T1000 (cell line): ENCODE results near the gene CYP46A1.

ENCODE experiments used
- DNase-seq: peaks from one replicate; lab custom pipeline; 2025; ENCODE audit warnings: mixed read lengths; lab: John Stamatoyannopoulos, UW

The CYP46A1 gene

DNA sequence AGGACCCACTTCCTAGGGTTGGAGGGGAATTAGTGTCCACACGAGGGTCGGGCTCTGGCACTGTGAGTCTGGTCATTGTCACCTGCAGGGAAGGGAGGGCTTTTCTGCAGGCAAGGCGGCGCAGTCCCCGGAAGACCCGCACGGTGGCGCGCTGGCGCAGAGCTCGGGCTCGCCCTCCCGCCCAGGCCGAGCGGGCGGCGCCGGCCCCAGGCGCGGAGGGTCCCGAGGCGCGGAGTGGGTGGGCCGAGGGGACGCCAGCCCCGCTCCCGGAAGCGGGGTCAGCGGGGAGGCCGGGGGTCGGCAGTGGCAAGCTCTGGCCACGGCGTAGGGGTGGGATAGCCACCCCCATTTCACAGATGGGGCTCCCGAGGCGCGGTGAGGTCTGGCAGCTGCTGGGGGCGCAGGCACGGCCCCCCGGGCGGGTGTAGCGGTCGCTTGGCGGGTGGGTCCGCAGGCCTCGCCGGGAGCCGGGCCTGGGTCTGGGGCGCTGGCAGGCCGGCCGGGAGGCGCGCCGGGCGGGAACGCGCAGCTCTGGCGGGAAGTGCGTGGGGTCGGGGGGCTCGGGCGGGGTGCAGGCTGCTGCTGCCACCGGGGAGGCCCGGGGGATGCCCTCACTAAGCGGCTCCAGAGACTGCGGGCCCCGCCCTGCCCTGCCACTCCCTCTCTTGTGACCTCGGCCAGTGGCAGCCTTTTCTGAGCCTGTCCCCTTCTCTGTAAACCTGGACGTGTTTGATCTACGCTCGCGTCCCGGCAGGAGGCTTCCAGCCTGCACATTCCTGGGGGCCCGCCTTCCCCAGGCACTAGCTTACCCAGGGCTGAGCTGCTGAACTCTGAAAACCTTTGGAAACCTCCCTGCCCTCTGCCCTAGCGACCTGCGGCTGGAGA is 46.1 kb downstream of the CYP46A1 start:
- no peak for DNase-seq

- no peak for DNase-seq
Measured at GRCh38 chr14:99730876-99731546, 46.9 kb downstream of the CYP46A1 start.

GRCh38 chr14:99731547-99732435 is 47.7 kb downstream of the CYP46A1 start:
- no peak for DNase-seq

DNA sequence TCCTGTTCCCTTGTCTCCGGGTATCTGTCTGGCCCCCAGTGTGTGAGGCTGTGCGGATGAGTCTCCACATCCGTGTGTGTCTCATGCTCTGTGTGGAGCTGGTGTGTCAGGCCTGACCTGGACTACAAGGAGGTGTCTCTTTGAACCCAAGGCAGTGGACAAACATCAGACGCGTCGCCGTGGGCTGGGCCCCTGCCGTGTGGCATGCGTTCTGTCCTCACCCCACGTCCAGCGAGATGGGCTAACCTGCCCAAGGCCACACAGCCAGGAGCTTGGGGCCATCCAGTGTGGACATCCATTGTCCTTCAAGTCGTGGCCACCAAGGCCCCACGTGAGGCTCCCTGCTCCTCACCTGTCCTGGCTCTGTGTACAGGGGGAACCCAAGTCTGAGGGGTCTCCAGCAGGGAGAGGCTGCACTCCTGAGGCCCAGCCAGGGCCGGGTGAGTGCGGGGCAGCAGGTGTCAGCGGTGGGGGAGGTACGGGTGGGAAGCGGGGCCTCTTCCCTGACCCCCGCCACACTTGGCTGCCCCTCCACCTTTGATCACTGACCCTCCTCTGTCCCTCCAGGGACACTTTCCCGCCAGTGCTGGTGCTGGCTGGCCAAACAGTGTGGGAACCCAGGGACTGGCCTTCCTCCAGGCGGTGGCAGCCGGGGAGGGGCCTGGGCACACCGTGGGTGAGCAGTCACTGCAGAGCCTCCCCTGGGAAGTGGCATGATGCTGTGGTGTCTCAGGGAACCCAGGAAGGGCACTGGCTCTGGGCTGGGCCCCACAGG is 48.5 kb downstream of the CYP46A1 start:
- no peak for DNase-seq

DNA sequence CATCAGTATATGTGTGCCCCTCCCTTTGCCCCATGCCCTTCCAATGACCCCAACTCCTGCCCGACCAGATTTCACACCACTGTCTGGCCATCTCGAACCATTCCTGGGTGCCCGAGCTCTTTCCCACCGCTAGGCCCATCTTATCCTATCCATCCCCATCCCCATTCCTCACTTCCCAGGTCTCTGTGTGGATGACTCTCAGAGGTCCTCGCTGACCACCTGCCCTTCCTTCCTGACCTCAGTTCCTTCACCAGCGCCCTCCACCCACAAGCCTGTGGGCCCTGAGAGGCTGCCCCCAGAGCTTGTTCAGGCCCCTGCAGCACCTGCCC is 49.1 kb downstream of the CYP46A1 start:
- no peak for DNase-seq

DNA sequence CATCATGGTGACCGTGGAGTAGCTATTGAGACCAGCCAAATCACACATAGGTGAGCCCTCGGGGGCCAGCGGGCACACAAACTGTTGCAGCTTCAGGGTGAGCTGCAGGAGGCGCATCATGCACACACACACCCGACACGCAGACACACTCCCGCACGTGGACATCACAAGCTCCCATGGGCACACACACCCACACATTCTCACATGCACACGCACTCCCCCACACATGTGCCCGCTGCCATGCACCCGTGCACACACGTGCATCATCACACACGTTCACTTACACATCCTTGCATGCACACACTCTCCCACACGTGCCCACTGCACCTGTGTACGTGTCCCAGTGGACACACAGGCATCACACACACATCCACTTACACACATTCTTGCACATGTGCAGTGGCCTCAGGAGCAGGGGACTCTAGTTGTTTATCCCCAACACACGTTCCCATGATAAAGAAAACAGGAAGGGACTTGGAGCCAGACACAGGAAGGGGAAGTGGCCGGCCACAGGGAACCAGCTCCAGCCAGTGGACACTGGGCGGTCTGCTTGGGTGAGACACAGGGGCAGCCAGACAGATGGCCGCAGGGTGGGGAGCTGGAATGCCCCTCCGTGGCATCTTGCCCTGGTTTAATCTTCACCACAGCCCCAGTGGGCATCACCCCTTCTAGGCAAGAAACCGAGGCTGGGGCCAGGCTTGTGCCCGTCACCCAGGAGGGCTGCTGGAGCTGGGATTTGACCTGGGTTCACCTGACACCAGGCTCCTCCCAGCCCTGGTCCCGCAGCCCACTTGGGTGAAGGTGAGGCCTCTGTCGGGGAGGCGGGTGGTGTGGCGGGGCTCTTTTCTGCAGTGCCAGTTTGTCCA is 49.7 kb downstream of the CYP46A1 start:
- no peak for DNase-seq

- no peak for DNase-seq
Measured at GRCh38 chr14:99734406-99735051, 50.4 kb downstream of the CYP46A1 start.

DNA sequence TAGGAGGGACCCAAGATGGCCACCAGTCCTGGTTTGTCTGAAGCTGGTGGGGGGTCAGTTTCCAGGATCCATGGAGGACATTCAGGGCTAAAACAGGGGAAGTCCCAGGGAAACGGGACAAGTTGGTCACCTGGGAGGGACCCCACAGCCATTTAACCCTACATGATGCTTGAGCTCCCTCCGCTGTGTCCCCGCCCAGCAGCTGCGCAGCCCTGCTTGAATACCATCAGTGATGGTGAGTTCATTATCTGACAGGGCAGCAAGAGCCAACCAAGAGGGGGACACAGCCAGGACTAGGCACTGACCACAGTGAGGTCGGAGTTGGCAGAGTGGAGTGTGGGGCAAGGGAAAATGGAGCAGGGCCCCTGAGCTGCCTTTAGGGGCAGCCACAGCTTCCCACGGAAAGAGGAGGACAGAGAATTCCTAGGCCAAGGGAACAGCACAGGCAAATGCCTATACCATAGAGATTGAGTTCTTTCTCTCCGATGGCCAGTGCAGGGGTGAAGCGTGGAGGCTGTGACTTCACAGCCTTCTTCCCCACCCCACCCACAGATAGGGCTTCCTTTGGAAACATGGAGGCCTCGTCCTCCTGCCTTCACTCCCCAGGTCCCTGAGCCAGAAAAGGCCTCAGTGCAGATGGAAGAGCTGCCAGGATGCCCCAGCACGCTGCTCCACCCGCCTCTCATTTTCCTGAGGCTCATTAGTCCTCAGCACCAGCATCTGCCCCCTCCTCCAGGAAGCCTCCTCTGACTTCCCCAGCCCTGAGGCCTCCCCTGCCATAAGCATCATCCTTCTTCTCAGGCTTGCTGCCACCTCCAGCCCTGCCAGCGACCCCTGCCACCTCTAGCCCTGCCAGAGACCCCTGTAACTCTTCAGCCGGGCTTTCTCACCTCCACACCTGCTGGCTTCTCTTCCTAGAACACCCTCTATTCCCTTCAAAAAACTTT is 51.4 kb downstream of the CYP46A1 start:
- no peak for DNase-seq

- no peak for DNase-seq
Measured at GRCh38 chr14:99736603-99737371, 52.7 kb downstream of the CYP46A1 start.

- peak; percentile 46 for DNase-seq
Measured at GRCh38 chr14:99737451-99737951, 53.4 kb downstream of the CYP46A1 start.

GRCh38 chr14:99737956-99738667 is 54.0 kb downstream of the CYP46A1 start:
- DNase-seq: no peak

DNA sequence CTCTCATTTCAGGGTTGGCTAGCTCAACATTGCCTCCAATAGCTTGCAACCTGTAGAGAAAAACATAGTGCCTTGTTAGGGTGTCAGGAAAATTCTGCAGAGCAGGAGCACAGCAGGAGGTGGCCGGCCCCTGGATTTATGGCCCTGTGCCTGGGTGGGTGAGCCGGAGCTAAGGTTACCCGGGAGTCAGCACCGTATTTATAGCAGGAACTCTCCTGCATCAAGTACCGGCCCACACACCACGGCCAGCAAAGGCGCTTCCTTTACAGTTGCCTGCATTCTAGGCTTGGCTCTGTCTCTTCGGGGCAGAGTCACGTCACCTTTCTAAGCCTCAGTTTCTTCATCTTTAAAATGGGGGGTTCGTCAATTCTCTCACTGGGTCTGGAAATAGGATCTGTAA is 56.3 kb downstream of the CYP46A1 start:
- no peak for DNase-seq

GRCh38 chr14:99741227-99741976 is 57.3 kb downstream of the CYP46A1 start:
- DNase-seq: no peak

GRCh38 chr14:99742074-99742473 is 58.0 kb downstream of the CYP46A1 start:
- DNase-seq: no peak

- no peak for DNase-seq
Measured at GRCh38 chr14:99742509-99743487, 58.7 kb downstream of the CYP46A1 start.
